HG03457 (cell line): ENCODE measurements around the gene PWP1.

Experiments used
- ATAC-seq: cut with Tn5 transposase; IDR thresholded peaks from one replicate; pipeline ENCODE4 v1.9.1; 2021; ENCODE audit warnings: moderate number of reproducible peaks; ENCODE audit not compliant: unreplicated experiment

PWP1 gene

GRCh38 chr12:107732365-107732764 lies 46.8 kb downstream of the PWP1 start:
- ATAC-seq: no peak

DNA sequence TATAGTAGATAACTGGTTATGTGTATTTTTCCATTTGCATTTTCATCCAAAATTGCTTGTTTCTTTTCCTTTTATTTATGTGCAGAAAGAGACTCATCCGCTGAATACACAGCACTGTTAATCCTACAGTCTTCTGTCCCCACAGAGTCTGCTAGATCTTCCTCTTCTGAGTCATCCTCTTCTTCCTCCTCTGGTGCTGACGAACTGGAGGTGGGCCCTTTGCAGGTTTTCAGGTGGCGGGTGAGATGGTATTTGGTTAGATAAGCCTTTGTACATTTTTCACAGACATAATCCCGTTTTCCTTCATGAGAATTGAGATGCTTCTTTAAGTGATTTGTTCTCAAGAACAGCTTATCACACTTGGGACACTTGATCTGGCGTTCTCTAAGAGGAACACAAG lies 48.5 kb downstream of the PWP1 start:
- no peak for ATAC-seq

DNA sequence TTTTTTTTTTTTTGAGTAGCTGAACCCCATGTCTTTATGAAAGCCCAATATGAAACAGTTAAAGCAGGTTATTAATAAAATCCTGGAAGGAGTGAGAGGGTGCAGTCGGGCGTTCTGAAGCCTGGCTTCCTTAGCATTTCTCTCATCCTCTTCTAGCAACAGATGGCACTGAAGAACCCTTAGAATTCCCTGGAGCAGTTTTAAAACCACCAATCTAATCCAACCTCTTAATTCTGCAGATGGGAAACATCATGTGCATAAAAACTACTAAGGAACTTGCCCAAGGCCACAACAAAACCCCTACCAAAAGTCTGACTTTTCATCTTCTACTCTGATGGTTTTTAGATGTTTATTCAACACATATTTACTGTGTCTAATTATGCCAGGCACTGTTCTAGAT lies 50.2 kb downstream of the PWP1 start:
- no peak for ATAC-seq

DNA sequence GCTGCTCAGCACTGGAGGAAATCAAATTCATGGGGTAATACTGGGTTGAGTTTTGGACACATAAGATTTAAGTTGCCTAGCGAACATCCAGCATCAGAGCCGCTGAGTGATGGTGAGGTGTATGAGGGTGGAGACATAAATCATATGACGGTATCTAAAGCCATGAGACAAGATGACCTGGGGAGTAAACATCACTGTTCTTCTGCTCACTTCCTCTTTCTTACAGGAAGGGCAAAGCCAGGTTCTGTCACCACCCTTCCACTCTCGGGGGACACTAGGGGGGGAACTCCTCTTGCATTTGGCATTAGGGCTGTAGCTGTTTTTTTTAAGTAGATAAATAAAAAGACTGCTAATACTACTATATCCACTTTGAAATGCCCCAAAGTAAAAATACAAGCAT lies 51.3 kb downstream of the PWP1 start:
- ATAC-seq: peak; percentile 81

GRCh38 chr12:107748472-107748871 lies 62.9 kb downstream of the PWP1 start:
- ATAC-seq: no peak

DNA sequence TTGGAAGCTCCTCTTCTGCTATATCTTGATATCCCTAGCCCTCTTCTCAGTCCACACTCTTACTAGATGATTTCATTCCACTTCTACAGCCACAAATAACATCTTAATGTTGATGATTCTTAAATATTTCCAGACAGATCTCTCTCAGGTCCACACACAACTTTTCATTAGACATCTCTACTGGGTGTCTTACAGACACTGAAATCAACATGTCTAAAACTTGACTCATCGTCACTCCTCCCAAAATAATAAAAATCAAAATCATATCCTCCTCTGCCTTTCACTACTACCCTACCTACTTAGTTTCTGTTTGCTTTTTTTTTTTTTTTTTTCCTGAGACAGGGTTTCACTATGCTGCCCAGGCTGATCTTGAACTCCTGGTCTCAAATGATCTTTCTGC lies 63.5 kb downstream of the PWP1 start:
- no peak for ATAC-seq

DNA sequence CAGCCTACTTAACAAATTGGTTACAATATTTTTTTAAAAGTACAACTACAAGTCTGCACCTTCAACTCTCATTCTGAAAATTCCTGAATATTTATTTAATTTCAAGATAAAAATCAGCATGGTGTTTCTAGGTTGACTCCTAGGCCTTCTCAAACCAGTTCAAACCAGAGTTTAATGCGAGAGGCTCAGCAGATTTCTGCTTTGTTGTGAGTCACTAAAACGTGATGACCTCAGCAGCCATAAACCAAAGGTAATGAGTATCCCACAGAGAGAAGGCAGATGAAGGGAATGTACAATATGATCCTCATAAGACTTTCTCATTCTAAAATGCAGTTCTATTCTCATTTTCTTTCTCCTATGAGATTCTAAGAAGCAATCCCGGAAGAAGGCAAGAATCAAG lies 73.8 kb downstream of the PWP1 start:
- ATAC-seq: no peak

GRCh38 chr12:107760207-107760808 lies 74.7 kb downstream of the PWP1 start:
- ATAC-seq: no peak

- peak; percentile 87 for ATAC-seq
Measured at GRCh38 chr12:107760809-107761501, 75.4 kb downstream of the PWP1 start, which contains the start of gene PRDM4. Gene PRDM4 (minus strand): TSS chr12:107761137. CDS start chr12:107760515, 622 bp downstream.

GRCh38 chr12:107761502-107761904 lies 75.9 kb downstream of the PWP1 start:
- ATAC-seq: no peak
